Right hindlimb (tissue), 1 donor: ENCODE measurements around the gene ACTG1.
A peak's percentile ranks its signal among the peaks of the same experiment; 100 is the strongest.
"Not testable (repeated sequence)": the region's sequence is repeated elsewhere in the genome, so short reads cannot be mapped to it uniquely, and the experiment has no call there.

Experiments
- DNase-seq: peaks from one replicate; pipeline ENCODE4 v3.0.0-alpha.2; 2018

ACTG1 gene

DNA sequence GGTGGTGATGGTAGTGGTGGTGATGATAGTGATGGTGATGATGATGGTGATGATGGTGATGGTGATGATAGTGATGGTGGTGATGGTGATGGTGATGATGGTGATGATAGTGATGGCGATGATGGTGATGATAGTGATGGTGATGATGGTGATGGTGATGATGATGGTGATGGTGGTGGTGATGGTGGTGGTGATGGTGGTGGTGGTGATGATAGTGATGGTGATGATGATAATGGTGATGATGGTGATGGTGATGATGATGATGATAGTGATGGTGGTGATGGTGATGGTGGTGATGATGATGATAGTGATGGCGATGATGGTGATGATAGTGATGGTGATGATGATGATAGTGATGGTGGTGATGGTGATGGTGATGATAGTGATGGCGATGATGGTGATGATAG lies 19.4 kb upstream of the ACTG1 start:
- not testable (repeated sequence) for DNase-seq

DNA sequence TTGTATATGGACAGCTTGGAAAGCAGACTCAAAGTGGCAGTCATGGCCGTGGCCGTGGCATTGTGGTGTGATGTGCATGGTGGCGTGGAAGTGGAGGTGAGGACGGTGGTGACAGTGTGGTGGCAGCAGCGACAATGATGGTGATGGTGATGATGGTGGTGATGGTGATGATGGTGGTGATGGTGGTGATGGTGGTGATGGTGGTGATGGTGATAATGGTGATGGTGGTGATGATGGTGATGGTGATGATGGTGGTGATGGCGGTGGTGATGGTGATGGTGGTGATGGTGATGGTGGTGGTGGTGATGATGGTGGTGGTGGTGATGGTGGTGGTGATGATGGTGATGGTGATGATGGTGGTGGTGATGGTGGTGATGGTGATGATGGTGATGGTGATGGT lies 18.4 kb upstream of the ACTG1 start:
- DNase-seq: not testable (repeated sequence)

DNA sequence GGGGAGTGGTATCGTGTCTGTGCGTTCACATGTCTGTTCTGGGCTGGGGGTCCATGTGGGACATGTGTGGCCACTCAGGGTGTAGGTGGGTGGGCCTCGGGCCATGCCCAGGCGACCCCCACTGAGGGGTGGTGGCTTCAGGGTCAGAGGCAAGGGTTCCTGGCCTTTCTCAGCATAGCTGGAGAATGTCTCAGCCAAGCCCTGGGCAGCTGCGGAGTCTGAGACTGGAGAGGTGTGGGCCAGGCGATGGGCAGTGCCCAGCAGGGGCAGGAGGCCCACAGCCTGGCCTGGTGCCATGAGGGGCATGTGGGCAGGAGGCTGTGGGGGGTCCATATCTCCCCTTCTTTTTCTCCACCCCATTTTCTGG lies 16.8 kb upstream of the ACTG1 start:
- no peak for DNase-seq

DNA sequence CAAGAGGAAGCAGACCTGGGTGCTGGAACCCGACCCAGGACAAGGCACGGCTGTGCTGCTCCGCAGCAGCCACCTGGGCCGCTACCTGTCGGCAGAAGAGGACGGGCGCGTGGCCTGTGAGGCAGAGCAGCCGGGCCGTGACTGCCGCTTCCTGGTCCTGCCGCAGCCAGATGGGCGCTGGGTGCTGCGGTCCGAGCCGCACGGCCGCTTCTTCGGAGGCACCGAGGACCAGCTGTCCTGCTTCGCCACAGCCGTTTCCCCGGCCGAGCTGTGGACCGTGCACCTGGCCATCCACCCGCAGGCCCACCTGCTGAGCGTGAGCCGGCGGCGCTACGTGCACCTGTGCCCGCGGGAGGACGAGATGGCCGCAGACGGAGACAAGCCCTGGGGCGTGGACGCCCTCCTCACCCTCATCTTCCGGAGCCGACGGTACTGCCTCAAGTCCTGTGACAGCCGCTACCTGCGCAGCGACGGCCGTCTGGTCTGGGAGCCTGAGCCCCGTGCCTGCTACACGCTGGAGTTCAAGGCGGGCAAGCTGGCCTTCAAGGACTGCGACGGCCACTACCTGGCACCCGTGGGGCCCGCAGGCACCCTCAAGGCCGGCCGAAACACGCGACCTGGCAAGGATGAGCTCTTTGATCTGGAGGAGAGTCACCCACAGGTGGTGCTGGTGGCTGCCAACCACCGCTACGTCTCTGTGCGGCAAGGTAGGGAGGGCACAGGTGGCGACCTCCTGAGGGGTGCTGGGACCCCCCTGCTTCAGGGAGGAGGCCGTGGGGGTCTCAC lies 16.2 kb upstream of the ACTG1 start:
- DNase-seq: no peak

DNA sequence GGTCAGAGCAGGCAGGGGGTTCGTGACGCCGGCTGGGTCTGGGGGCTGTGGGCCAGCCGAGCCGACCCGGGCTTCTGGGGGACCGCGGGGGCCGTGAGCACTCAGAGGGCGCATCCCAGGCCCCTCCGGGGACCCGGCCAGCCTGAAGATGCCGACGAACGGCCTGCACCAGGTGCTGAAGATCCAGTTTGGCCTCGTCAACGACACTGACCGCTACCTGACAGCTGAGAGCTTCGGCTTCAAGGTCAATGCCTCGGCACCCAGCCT lies 15.7 kb upstream of the ACTG1 start:
- no peak for DNase-seq

DNA sequence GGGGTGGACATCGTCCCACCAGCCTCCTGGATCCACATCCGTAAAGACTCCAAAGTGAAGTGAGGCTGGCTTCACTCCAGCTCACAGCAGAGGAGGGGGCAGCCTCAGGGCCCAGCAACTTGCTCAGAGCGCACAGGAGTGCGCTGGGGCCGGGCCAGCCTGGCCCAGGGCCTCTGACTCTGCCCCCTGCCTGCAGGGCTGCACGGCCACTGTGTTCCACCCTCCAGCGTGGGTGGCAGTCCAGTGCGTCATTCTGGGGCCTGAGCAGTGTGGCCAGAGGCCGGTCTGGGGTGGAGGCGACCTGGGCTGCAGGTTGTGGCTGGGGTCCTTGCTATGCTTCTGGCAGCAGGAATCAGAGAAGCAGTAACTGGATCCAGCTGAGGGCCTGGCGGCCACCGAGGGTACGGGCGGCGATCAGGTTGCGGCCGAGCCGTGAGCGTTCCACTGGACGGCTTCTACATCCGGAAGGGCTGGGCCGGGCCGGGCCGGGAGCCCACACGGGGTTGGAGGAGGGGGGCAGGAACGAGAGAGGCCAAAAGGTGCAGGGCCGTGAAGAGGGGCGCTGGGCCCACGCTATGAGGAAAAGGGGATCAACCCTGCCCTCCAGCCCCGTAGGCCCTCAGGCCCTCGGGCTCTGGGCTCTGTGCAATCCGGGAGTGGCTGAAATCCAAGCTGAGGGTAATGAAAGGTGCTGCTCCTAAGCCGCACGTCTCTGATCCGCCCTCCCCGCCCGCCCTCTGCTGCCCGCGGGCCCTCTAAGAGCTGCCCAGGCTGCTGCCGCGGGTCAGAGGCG lies 15.2 kb upstream of the ACTG1 start, which contains the start of gene FSCN2:
Gene FSCN2 (plus strand): TSS at position 787 of the 793 bp plus-strand sequence. CDS start 155 bp downstream, outside the sequence.
- no peak for DNase-seq

DNA sequence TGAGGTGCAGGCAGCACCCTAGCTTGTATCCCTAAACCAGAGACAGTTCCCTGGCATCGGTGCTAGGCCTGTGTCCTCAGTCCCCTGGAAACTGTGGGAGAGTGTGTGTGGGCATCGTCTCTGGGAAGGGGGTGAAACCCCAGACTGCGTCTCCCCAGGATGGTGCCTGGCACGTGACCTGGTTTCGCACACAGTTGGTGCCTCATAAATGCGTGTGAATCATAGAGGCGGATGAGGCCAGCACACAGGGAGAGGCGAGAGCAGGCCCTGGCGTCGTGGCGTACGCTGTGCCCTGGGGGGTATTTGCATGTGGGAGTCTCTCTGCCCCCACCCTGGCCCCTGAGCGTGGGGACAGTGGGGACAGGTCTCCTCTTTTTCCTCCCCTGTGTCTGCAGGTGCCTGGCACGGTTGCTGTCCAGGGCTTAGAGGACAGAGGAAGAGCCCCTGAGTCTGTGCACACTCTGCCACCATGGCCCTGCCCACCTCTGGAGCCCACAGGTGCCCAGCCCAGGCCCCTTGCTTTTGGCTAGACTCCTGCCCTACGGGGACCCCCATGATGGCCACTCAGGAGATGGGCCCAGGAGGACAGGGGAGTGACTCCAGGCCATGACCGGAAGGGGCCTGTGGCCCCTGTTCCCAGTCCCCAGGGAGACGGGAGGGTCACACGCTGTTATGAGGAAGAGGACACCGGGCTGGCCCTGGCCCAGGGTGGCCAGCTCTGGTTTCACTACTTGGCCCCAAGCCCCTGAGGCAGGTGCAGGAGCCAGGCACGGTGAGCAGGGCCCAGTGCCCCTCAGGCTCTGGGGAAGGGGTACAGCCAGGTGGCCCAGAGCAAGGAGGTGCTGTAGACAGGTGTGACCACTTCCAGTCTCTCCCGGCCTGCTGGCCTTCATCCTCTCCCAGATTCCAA lies 14.3 kb upstream of the ACTG1 start:
- DNase-seq: no peak

DNA sequence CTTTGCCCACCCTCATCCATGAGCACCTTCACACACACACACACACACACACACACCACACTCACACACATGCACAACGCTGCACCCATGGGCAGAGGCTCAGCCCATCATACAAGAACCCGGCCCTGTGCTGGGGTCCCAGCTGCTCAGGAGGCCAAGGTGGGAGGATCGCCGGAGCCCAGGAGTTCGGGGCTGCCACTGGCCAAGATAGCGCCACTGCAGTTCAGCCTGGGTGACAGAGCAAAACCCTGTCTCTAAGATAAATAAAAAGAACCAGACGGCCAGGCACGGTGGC lies 12.2 kb upstream of the ACTG1 start:
- peak; percentile 18 for DNase-seq

DNA sequence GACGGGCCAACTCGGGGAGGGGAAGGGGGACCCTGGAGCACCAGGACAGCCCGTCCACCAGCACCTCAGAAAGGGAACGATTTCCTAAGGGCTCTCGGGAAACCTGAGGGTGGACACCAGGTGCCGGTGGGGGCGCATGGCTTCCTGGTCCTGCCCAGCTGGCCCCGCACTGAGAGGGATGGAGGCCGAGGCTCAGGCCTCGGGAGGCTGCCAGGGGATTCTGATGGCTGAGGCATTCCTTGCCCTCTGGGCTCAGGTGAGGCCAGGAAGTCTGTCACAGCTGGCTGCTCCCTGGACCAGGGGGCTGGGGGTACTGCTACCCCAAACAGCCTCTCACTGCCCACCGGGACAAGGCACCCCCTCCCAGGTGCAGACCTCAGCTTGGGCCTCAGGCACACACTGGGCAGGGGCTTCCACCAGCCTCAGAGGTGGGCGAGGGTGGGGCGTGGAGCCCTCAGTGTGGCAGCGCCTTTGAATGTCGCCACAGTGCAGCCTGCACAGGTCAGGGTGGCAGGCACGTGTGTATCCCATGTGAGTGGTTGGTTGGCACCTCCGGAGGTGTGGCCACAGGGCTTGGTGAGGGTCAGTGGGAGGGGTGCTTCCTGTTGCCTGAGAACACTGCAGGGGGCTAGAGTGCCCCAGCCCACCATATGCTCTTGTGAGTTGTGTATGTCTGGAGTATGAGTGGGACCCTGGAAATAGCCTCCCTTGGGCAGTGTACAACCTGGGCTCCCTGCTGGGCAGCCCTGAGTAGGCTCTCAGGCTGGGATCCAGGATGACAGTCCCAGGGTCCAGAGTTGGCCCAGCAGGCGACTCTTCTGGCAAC lies 11.7 kb upstream of the ACTG1 start:
- DNase-seq: no peak

DNA sequence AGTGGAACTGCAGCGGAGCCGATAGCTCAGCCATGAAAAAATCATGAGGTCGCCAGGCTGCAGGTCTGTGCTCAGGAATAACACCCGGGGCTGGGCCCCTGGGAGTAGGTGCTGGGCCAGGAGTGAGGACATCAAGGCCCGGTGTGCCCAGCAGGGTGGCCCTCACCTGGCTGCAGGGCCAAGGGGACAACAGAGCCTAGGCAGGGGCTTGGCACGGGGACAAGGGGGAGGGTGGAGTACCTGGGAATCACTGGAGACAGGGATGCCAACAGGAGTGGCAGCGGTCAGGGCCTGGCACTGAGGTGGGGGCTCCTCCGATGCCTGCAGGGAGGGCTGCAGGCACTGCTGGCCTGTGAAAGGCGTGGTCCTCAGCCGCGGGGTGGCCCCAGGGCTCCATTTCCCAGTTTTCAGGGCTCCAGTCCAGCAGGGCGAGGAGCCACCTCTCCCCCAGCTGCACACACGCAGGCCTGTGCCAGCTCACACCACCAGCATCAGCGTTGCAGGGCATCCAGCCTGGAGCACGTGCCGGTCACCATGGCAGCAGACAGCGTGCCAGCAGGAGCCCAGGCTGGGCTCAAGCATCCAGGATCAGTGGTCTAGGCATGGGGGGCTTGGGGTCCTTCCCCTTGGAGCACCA lies 10.9 kb upstream of the ACTG1 start:
- peak; percentile 78 for DNase-seq

DNA sequence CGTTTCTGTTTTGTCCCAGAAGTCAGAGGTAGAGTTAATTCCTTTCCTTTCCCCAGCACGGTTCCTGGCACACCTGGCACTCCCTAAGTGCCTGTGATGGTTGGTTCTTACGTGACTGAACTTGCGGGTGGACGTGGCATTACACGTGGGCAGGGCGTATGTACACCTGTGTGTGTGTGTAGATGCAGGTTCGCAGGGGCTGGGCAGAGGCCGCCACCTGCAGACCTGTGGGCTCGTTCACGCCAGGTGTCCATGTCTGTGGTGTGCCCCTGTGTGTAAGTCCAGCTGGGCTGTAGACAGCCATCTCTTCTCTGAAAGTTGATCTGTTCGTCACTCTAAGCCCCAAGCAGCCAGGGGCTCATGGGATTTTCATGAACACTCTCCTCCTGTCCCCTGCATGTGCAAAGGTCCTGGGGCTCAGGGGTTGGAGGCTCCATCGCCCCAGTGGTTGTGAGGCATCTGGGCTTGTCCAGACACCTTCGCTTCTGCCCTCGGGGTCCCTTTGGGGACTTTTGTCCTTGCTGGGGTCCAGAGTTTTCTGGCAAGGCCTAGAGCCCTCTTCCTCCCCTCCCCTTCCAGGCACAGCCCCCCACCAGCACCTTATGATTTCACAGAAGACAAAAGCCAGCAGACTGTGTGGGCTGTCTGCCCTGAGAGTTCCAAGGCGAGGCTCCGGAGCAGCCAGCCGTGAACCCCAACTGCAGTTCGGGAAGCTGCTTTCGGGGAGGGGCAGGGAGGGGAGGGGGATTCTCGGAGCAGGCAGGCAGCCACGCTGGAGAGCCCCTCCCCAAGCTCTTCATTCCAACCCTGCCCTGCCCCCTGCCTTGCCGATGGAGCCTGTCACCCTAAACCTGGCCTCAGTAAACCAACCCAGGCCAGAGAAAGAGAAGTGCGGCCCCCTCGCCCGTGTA lies 10.1 kb upstream of the ACTG1 start:
- DNase-seq: peak; percentile 68

DNA sequence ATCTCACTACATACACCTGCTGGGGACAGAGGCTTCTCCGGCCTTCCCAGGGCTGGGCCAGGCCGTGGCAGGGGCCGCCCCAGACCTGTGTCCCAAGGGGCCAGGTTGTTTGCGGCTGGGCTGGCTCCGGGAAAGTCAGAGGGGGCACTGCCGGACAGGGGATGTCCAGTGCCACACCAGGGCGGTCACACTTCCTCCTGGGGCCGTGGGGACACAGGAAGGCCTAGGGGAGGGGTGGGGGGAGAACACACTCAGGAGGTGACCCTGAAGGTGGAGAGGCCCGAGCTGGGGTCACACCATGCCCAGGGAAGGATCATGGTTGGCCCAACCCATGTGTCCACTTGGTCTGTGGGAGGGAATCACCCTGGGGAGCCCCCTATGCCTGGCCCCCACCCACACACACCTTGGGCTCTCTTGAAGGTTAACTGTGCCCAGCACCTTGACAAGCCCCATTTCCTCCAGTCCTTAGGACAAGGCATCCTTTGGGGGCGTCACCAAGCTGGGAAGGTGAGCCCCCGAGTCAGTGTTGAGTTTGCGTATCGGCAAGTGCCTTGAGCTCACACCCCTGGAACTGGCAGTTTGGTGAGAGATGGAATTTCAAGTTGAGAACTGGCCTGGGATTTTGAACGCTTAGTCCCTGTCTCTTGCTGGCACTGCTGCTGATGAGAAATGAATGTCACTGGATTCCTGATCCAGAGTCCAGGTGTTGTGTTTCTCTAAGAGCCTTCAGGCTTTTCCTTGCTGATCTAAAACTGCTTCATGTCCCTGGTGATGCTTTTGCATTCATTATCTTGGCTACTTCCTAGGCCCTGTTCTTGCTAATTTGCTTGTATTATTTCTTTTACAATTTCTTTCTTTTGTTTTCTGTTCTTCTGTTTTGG lies 7.7 kb upstream of the ACTG1 start:
- peak; percentile 19 for DNase-seq

DNA sequence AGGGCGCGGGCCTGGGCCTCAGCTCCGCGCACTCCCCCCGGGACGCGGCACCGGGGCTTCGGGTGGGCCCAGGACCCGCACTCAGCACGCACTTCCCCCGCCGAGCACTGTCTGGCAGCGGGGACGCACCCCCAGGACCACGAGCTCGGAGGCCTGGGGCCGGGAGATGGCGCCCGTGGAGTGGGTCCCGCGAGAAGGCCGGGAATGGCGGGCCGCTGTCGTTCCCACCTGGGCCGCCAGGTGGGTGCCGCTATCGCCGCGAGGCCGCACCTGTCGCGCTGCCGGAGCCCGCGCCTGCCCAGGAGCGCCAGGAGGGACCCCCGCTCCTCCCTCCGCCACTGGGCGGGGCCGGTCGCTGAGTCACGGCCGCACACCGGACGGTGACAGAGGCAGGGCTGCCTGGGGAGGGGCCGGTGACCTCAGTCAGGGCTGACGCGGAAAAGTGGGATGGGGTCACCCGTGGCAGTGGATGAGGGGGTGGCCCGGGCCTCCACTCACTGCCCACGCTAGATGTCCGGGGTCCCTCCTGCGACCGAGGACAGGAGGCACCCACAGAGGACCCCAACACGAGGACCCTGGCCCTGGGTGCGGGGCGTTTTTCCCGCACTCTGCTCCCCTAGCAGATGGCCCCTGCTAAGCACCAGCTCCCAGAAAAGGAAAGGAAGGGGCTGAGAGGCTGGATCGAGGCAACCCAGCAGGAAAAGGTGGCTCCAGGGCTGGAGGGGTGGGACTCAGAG lies 6.9 kb upstream of the ACTG1 start:
- peak; percentile 39 for DNase-seq

DNA sequence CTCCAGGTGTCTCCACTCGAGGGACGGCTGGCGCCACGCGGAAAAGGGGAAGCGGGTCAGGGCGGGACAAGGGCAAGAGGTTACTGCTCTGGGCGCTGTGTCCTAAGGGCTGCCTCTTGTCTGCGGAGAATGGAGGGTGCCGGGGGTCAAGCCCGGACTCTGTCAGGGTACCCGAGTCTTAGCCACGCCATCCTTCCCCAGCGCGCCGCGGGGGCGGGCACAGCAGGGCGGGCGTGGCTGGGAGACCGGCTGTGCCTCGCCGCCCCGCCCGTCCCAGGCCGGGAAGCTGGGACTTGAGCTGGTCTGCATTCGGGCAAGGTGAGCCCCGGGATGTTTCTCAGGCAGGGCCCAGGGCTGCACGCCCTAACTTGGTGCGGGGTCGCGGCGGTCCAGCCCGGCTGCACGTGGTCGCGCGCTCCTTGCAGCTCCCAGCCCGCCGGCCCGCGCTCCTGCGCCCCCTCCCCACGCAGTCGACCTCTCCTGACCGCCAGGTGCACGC lies 6.2 kb upstream of the ACTG1 start:
- peak; percentile 43 for DNase-seq

DNA sequence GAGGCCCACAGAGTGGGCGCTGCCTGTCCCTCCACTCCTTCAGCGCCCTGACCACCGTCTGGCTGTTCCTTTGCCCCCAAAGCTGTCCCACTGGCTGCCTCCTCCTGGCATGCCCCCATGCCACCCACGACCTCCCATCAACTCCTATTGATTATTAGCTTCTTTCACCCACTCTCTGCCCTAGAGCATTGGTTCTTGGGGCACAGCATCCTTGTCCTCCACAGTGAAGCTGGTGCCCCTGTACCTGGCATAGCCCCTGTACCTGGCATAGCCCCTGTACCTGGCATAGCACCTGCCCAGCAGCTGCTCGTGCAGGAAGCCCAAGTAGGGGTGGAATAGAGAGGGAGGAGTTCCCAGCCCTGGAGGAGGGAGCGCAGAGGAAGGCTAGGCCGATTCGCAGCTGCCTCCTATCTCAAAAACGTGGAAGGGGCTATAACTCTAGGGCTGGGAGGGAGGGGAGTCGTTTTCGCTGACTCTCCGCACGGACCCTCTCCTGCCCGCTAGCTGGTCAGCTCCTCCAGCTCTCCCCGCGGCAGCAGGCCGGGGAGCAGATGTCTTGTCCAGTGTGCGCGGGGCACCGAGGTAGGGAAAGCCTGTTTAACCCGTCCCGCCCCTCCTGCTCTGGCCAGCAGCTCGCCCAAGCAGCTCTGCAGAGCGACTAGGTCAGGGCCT lies 5.7 kb upstream of the ACTG1 start:
- DNase-seq: no peak

DNA sequence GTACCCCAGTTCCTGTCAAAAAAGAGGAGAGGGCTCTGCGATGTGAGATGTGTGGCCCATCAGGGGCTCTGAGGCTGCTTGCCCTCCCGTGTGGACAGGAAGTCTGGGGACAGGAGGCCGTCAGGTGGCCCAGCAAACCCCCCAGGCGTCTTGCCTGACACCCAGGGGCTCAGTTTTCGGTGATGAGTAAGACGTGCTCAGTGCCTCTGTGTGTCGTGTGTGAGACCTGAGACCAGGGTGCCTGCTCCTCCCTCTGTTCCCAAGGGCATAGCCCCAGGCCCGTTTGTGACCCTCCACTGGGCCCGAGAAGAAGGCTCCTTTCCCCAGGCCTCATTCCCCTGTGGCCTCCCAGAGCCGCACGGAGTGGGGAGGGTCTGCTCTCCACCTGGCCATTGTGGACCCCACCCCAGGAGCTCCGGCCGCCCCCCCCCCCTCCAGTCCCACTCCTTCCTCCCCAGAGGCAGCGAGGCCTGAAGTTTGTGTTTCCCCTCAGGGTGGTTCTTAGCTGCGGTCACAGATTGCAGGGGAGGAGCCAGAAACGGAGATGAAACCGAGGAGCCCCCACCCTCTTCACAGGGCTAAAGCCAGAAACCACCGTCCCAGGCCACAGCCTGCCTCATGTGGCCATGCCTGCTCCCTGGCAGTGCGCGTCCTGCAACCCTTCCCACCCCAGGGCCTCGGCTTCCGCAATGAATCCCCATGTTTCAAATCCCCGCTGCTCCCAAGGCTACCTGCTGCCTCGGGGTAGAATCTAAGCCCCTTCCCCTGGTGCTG lies 4.9 kb upstream of the ACTG1 start:
- DNase-seq: peak; percentile 52

DNA sequence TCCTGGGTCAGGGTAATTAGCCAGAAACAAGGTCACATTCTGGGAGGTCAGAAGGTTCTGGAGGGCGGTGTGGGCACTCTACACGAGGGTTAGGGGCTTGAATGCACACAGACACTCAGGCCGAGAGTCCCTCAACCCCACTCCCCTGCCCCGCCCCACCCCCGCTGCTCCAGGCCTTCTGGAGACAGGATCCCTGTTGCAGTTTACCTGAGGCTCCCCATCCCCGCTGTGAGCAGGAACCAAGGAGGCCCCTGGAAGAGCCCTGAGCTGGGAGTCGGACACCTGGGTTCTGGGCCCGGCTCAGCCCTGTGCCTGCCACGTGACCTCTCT lies 4.4 kb upstream of the ACTG1 start:
- peak; percentile 25 for DNase-seq

DNA sequence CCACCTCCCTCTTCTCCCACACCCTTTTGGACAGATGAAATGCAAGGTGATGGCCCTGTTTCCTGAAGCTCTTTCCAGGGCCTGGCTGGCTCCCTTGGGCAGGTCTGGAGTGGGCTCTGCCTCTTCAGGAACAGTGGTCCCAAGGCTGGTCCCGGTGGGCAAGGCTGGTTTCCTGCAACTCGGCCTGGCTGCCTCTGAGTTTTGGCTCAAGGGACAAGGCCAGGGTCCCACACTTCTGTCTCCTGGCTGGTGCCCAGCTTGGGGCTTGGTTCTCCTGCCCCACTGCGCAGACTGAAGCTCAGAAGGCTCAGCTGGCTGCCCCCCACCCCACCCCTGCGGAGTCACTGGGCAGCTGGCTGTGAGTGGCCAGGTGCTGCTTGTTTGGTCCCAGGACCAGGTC lies 3.8 kb upstream of the ACTG1 start:
- peak; percentile 18 for DNase-seq
